Measurements from ENCODE around the gene RPP25.

GRCh38 chr15:74958908-74959585 is 2.5 kb upstream of the RPP25 start:
- TF ChIP-seq CTCF (IDR thresholded peaks at IDR 0.05; ENCODE audit: low read depth, low read length, missing input control) (no peak), RXRA (IDR thresholded peaks at IDR 0.05) (no peak), YY1 (IDR thresholded peaks at IDR 0.05) (no peak), SP1 (IDR thresholded peaks at IDR 0.05) (no peak), GABPA (IDR thresholded peaks at IDR 0.05 in 1 of 2, conservative IDR thresholded peaks at IDR 0.05 in 1 of 2) (no peak), REST (IDR thresholded peaks at IDR 0.05) (no peak), EGR1 (IDR thresholded peaks at IDR 0.05; ENCODE audit: low read depth in 2 of 2) (no peak), JUND (IDR thresholded peaks at IDR 0.05) (no peak), ZBTB33 (IDR thresholded peaks at IDR 0.05) (no peak), MAX (IDR thresholded peaks at IDR 0.05) (no peak), TAF1 (conservative IDR thresholded peaks at IDR 0.05) (no peak), RAD21 (IDR thresholded peaks at IDR 0.05) (no peak)

Measured in liver (tissue), 3 donors.